GOT3 (cell line): Measurements from ENCODE around the gene KCNN4.
"Not testable (repeated sequence)": the region's sequence is repeated elsewhere in the genome, so short reads cannot be mapped to it uniquely, and the experiment has no call there.

Experiments
- DNase-seq: peaks from one replicate; lab custom pipeline; 2025; ENCODE audit warnings: mixed read lengths; lab: John Stamatoyannopoulos, UW

Gene KCNN4

DNA sequence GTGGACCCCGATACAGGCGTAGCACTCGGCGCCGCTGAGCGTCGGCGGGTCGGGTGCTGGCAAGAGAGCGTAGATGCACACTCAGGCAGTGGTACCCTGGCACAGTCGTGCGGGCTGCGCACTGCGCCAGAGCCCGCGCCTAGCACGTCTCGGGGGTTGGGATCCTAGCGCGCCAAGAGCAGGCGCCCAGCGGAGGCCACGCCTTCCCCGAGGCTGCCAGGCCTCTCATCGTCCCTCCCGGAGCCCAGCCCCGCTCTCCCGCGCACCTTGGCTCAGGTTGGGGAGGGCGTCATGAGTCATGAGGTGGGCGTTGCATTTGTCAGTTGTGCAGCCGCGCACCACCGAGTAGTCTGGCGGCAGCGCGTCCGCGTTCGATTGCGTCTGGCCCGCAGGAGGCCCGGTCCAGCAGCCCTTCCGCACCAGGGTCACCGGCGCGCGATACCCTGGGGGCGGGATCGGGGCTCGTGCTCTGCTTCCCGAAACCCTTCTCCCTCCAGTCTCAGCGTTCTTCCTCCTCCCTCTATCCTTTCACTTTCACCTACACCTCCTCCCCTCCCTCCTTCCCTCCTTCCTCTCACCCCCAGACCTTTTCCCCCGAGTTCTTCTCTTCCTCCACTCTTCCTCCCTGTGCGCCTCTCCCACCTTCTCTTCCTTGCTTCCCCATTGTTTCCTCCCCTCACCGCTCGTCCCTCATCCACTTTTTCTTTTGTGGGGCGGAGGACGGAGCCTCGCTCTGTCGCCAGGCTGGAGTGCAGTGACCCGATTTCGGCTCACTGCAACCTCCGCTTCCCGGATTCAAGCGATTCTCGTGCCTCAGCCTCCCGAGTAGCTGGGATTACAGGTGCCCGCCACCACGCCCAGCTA, 18.0 kb upstream of the KCNN4 start:
- DNase-seq, result no peak

DNA sequence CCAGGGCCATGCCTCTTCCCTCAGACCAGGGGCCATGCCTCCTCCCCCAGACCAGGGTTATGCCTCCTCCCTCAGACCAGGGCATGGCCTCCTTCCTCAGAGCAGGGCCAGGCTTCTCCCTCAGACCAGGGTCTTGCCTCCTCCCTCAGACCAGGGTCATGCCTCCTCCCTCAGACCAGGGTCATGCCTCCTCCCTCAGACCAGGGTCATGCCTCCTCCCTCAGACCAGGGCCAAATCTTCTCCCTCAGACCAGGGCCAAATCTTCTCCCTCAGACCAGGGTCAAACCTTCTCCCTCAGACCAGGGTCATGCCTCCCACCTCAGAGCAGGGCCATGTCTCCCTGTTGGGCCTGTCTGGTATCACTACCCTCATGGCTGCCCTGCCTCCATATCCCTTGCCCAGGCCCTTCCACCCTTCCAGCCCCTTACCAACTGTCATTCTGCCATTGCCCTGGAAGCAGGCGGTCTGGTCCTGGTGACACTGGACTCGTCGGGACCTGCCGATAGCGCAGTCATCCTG, 17.3 kb upstream of the KCNN4 start:
- DNase-seq, result no peak

DNA sequence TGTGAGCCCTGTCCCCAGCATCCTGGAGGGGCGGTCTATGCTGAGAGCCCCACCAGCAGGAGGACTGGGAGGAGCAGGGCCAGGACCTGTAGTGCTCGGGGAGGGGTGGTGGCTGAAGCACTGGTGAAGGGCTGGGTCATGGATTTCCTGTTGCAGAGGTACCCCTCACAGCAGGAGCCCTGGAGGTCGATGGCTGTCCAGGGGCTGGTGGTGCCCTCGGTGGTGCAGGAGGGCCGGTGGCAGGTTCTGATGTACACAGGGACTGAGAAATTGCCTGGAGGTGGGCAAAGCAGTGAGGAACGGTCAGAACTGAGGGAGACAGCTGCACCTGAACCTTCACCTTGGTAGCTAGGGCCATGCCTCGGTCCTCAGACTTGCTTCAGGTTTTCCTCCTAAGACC, 16.8 kb upstream of the KCNN4 start:
- no peak for DNase-seq

DNA sequence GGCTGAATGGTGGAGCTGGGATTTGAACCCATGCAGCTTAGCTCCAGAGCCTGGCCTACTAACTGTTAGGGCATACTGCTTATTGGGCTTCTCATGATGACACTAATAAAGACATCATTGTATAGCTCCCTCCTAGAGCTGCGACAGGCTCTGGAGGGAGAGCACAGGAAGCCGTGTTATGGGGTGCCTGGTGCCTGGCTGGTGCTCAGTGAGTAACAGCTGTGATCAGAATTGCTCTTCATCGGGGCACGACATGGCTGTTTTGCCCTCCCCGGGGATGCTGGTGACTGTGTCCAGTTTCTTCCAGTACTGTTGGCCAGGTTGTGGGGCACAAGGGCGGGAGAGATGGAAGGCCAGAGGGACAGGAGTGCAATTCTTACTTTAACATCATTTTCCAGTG, 16.3 kb upstream of the KCNN4 start:
- DNase-seq, result no peak

DNA sequence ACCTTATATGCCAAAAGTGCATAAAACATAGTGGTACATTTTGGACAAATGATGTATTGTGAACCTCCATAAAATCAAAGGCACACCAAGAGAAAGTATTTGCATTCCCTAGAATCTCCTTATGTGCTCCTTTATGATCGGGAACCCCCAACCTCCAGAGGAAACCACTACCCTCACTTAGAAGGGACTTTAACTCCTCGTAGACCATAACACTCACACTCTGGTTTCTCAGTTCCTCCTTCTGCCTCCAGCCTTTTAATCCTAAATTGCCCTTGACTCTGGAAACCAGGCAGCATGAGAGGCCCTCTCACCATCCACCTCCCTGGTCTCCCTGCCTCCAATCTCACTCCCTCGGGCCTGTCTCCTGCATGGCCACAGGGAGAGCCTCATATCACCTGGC, 9.8 kb upstream of the KCNN4 start:
- DNase-seq, result no peak

DNA sequence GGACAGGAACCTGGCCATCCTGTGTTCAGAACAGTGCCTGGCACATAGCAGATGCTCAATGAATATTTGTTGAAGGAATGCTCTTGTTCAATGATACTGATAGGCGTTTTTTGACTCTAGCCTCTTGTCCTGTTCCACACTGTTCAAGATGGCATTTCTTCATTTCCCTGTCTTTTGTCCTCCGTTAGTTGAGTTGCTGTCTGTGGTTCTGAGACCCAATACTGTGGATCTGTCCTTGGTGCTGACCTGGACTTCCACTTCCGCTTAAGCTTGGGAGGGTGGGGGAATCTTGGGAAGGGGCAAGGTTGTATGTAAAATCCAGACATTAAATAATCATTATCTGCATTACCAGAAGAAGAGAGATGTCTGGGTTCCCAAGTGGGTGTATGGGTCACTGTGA, 8.3 kb upstream of the KCNN4 start:
- no peak for DNase-seq

DNA sequence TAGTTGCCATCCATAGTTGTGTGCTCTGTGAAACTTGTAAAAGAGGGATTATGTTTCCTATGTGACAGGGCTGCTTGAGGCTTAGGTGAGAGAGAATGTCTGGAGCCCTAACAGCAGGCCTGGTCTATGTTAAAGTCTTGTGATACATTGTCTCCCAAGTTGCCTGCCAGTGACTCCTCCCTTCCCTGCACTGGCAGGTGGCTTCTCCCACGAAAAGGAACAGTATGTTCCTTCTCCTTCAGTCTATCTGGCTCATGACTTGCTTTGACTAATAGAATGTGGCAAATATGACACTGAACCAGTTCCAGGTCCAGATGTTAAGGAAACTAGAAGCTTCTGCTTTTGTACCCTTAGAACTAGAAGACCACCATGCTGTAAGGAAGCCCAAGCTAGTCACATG, 5.9 kb upstream of the KCNN4 start:
- DNase-seq, result no peak

DNA sequence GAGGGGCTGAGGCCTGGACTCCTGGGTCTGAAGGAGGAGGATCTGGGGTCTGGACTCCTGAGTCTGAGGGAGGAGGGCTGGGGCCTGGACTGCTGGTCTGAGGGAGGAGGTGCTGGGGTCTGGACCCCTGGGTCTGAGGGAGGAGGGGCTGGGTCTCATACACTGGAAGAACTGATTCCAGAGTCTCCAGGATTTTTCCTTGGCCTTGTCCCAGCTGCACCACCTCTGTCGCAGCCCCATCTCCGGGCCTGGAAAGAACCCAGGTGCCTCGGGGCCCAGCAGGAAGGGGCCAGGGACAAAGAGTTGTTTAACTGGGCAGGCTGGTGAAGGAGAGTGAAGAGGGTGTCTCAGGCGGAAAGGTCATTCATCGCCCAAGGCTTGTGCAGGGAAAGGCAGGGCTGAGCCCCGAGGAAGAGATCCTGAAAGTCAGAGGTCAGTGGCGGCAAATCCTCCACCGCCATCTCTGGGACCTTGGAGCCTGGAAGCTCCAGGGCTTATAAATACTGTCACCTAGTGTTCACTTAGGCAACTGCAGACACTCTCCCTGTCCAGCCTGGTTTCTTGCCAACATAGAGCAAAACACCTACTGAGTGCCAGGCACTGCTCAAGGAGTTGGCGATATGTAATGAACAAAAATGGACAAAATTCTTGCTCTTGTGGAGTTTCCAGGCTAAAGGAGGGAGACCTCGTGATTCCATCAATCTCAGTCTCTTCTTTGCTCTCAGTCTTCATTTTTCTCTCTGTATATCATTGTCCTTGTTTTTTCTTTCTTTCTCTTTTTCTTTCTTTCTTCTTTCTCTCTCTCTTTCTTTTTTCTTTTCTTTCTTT, 4.4 kb upstream of the KCNN4 start:
- DNase-seq, result peak; percentile 27

DNA sequence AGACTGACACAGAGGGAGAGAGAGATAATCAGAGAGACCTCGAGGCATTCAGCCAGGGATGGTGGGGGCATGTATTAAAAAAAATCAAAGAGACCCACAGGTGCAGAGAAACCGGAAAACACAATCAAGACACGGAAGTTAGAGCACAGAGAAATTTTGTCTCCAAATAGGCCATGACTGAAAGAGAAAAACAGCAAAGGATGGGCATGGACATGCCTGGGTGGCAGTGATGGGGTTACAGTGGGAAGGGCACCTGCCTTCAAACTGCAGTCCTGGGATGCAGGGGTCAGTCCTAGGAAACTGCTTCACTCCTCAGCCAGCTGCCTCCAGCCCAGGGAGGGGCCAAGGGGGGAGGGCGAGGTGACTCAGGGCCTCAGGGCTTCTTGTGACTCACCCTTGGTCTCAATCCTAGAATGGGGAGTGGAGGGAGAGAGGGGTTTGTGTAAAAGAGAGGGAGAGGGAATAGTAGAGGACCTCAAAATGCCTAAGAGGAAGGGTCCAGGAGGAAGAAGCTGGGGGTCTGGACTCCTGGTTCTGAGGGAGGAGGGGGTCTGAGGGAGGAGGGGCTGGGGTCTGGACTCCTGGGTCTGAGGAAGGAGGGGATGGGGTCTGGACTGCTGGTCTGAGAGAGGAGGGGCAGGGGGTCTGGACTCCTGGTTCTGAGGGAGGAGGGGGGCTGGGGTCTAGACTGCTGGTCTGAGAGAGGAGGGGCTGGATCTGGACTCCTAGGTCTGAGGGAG, 3.6 kb upstream of the KCNN4 start:
- peak; percentile 19 for DNase-seq

DNA sequence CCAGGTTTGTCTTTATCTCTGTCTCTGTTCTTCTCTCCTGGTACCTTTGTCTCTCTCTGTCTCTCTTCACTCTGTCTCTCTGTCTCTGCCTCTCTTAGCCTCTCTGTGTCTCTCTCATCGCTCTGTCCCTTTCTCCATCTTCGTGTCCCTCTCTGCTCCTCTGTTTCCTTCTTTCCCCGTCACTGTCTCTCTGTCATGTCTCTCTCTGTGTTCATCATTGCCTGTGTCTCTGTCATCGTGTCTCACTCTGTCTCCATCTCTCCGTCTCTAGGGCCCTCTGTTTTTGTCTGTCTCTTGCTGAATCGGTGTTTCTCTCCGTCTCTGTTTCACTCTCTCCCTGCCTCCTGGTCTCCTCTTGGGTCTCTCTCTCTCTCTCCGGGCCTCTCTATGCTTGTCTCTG, 2.9 kb upstream of the KCNN4 start:
- no peak for DNase-seq

DNA sequence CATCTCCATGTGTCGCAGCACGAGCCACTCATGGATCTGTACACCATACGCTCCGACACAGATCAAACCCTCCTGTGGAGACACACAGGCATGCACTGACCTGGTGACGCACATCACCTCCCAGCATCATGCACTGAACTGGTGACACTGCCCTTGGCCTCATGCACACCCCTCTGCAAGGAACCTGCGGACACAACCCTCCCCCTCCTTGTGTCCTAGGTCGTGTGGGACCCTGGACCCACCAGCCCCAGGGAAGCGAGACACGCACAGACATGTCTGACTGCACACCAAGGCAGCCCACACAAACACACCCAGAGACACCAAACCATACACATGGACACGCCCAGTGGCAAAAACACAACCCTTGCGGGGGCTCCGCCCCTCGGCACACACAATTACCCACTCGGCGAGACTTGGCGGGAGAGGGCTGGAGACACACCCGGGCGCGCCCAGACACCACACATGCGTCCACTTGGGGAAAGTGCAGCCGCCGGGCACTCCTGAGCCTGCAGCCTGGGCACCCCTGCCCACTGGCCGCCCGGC, 2.0 kb upstream of the KCNN4 start:
- DNase-seq, result no peak

DNA sequence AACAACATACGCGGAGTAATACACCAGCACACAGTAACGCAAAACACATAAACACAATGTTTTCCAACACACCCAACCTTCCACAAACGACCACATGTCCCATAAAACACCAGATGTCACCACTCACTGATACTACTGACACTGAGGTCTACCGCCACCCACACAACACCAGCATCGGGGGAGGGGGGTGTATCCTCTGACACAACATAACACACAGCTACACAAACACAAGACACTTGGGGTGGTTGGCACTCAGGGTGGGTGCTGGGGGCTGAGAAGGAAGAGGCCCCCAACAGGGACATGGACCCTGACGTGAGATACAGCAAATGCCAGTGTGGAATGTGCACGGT, 1.5 kb upstream of the KCNN4 start:
- no peak for DNase-seq

DNA sequence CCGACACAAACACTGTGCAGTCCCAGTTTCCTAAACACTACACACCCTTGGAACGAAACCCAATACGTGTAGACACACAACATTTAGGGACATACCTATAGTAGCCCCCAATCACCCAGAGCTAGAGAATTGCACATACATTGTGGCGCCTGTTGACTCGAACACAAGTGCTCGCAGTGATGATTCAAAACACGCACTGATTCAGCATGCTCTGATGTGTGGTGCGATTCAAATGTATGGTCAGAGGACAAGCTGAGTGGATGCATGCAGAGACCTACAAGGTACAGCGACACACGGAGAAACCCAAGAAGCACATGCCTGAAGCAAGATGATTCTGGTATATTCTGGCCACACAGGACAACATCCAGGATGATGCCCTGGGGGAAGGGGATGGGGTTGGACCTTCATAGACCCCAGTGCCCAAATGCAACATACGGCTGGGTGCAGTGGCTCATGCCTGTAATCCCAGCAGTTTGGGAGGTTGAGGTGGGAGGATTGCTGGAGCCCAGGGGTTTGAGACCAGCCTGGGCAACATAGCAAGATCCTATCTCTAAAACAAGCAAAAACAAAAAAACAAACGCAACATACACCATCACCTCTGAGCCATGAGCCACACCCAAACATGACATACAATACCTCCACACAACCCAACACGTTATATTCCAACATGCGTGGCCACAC, 997 bp upstream of the KCNN4 start:
- DNase-seq, result no peak

DNA sequence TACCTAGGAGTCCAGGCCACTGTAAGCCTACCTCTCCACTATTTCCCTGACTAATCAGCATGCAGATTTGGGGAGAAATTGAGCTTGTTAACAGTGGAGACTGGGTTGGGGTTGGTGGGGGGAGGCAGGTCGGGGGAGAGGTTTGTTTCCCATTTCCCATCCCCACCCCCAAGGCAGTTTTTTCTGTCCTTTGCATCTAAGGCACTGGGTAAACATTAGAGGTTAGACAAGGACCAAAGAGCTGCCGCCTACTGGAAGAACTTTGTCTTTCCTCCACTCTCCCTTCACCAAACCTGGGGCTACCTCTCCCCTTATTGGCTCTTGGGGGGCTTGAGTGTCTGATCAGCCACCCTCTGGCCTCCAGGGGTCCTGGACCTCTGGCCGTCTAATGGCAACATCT, 953 bp downstream of the KCNN4 start:
- DNase-seq, result no peak

DNA sequence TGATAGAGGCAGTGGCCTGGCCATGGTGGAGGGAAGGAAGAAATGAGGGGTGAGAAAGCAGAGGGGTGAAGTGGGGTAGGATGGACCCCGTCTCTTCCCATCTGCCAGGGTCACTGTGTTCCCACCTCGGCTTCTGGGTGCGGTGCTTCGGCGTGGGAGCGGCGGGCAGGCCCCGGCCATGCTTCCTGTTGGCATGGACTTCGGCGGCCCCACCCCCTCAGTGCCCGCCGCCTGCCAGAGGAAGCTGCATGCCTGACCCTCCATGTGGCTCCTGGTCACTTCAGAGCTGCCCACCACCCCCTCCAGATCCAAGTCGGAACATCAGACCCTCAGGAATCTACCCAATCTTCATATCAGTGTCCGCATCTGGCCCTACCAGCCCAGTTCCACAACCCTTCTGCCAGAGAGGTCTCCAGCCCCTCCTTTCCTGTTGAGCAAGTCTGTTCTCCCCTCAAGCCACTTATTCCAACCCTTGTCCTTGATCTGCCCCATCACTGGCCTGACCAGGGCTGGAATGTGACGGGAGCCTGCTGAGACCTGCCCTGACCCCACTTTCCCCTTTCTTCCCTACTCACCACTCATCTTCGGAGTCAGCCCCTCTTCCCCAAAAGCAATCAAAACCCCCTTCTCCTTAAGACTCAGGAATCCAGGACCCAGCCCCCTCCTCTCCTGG, 1.5 kb downstream of the KCNN4 start:
- no peak for DNase-seq

DNA sequence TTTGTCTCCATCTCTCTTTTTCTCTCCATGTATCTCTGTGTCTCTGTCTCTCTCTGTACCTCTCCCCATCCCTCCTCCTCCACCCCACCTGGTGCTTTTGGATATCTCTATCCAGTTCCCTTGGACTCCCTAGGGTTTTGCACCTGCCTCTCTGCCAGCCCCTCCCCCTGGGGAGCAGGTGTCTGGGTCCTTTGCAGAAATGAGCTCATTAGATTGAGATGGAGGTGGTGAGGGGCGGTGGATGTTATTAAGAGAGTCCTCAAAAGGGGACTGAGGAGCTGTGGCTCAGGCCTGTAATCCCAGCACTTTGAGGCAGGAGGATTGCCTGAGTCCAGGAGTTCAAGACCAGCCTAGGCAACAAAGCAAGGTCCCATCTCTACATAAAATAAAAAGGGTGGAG, 2.1 kb downstream of the KCNN4 start:
- DNase-seq, result no peak

DNA sequence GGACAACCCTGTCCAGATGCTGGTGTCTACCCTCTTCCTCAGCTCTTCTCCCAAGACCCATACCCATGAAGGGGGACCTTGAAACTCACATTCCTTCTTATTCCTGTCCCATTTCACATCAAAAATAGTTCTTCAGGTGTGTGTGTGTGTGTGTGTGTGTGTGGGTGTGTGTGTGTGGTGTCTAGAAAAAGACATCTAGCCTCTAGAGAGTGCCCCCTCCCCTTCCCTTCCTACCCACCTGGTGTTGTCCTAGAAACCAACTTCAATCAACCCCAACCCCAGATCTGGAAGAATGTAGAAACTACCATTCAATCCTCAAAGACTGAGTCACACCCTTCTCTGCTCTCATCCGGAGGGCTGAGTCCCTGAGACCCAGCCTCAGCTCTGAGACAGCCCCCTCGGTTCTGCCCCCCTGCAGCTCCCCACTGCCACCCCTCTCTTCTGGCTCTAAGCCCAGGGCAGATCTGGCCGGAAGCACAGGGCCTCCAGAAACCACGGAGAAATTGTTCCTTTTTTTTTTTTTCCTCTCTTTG, 3.5 kb downstream of the KCNN4 start:
- DNase-seq, result no peak

DNA sequence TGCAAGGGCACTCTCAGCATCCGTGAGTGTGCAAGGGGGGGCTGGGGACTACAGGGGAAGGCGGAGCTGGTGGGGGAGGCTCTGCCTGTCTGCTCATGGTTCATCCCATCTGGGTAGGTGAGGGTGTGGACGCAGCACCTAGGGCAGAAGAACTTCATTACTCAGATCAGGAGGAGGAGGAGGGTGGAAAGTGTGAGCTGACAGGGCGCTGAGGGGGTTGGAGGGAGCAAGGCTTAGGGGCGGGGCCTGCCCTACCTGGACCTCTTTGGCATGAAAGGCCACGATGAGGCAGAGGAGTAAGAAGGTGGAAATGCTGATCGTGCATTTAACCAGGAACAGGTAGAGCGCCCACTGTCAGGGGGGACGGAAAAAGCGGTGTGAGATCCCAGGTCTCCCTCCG, 4.5 kb downstream of the KCNN4 start:
- DNase-seq, result no peak

DNA sequence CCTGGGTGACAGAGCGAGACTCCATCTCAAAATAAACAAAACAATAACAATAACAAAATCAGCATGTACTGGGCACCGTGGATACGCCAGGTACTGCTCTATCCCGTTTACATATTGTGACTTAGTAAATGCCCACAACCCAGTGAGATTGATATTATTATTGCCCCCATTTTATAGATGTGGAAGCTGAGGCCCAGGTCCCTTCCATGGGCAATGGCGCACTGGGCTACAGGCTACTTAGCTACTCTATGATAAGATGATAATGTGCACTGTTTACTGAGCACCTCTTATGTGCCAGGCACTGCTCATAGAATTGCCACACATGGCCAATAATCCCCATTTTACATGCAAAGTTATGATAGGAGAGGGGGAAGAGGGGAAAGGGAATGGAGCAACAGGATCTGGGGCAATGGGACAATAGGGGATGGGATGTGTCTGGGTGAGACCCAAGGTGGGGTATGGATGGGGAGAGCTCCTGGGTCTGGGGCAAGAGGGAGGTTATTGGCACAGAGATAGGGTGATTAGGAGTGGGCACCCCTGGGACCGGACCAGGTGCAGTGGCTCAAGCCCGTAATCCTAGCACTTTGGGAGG, 5.4 kb downstream of the KCNN4 start:
- DNase-seq, result no peak

DNA sequence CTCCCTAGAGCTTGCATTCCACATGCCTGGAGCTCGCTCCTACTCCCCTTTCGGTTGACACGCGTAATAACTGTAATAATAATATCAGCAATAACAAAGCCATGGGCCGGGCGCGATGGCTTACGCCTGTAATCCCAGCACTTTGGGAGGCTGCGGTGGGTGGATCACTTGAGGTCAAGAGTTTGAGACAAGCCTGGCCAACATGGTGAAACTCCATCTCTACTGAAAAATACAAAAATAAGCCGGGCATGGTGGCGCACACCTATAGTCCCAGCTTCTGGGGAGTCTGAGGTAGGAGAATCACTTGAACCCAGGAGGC, 5.9 kb downstream of the KCNN4 start:
- not testable (repeated sequence) for DNase-seq
